ENCODE results near the gene CMIP. TPM values are rescaled to one million over a fixed set of nuclear protein-coding genes. Genes with fewer than 3 reads are reported as not detected.

CMIP gene
- polyA plus RNA-seq, 1 donor from 2014 or later: 15.1 TPM

GRCh38 chr16:81744385-81744784 lies 299.8 kb downstream of the CMIP start:
- H4K20me1 ChIP-seq (ENCODE audit: insufficient read depth): no peaks in the 10 kb centered on the region
- H3K4me2 ChIP-seq (ENCODE audit: low read length): no peak overlapping the region

GRCh38 chr16:81744911-81745310 lies 300.3 kb downstream of the CMIP start:
- H3K4me2 ChIP-seq (ENCODE audit: low read length): no peak overlapping the region
- no peaks in the 10 kb centered on the region for H3F3A ChIP-seq (ENCODE audit: insufficient read depth, low read length, poor library complexity, severe bottlenecking)
- no peak overlapping the region for H2AFZ ChIP-seq (ENCODE audit: low read depth, low read length)
- no peaks in the 10 kb centered on the region for H3K79me2 ChIP-seq (replicated peaks; ENCODE audit: insufficient read depth, low read length)
- no peaks in the 10 kb centered on the region for H3K9me2 ChIP-seq (ENCODE audit: insufficient read depth, low read length)
- H3K27ac ChIP-seq (ENCODE audit: low read length): no peak overlapping the region
- no peak overlapping the region for H3K9ac ChIP-seq (ENCODE audit: low read length)
- H3K9me3 ChIP-seq (ENCODE audit: low read length): no peaks in the 10 kb centered on the region
- no peak for TF ChIP-seq POLR2AphosphoS5 (IDR thresholded peaks at IDR 0.05)
- TF ChIP-seq MXI1 (conservative IDR thresholded peaks at IDR 0.05; ENCODE audit: poor library complexity, severe bottlenecking): no peak
- TF ChIP-seq EZH2 (IDR thresholded peaks at IDR 0.05; ENCODE audit: borderline replicate concordance, insufficient read depth, low read length, poor library complexity, severe bottlenecking): no peak
- TF ChIP-seq SMC3 (conservative IDR thresholded peaks at IDR 0.05; ENCODE audit: poor library complexity): no peak
- TF ChIP-seq CTCF (IDR thresholded peaks at IDR 0.05; ENCODE audit: poor library complexity, severe bottlenecking): no peak
- TF ChIP-seq, protein P1, sequence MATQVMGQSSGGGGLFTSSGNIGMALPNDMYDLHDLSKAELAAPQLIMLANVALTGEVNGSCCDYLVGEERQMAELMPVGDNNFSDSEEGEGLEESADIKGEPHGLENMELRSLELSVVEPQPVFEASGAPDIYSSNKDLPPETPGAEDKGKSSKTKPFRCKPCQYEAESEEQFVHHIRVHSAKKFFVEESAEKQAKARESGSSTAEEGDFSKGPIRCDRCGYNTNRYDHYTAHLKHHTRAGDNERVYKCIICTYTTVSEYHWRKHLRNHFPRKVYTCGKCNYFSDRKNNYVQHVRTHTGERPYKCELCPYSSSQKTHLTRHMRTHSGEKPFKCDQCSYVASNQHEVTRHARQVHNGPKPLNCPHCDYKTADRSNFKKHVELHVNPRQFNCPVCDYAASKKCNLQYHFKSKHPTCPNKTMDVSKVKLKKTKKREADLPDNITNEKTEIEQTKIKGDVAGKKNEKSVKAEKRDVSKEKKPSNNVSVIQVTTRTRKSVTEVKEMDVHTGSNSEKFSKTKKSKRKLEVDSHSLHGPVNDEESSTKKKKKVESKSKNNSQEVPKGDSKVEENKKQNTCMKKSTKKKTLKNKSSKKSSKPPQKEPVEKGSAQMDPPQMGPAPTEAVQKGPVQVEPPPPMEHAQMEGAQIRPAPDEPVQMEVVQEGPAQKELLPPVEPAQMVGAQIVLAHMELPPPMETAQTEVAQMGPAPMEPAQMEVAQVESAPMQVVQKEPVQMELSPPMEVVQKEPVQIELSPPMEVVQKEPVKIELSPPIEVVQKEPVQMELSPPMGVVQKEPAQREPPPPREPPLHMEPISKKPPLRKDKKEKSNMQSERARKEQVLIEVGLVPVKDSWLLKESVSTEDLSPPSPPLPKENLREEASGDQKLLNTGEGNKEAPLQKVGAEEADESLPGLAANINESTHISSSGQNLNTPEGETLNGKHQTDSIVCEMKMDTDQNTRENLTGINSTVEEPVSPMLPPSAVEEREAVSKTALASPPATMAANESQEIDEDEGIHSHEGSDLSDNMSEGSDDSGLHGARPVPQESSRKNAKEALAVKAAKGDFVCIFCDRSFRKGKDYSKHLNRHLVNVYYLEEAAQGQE (IDR thresholded peaks at IDR 0.05; ENCODE audit: borderline replicate concordance): no peak
- TF ChIP-seq RAD21 (conservative IDR thresholded peaks at IDR 0.05): no peak
- no peak for TF ChIP-seq EP300 (conservative IDR thresholded peaks at IDR 0.05; ENCODE audit: poor library complexity, severe bottlenecking)
- TF ChIP-seq TAF1 (IDR thresholded peaks at IDR 0.05; ENCODE audit: low read depth): no peak
- no peaks in the 10 kb centered on the region for H3K36me3 ChIP-seq (ENCODE audit: insufficient read depth, low read length)
- no peaks in the 10 kb centered on the region for H4K20me1 ChIP-seq (ENCODE audit: insufficient read depth)
- H3K27me3 ChIP-seq (ENCODE audit: insufficient read depth, low read depth, low read length): no peaks in the 10 kb centered on the region
- H3K4me3 ChIP-seq (ENCODE audit: low read length): no peak overlapping the region

More at GRCh38 chr16:81744385-81744784, 299.8 kb downstream of the CMIP start:
- Histone ChIP-seq H3K9ac (ENCODE audit: low read length) (no peak overlapping the region), H3K79me2 (replicated peaks; ENCODE audit: insufficient read depth, low read length) (no peaks in the 10 kb centered on the region), H3K9me3 (ENCODE audit: low read length) (no peaks in the 10 kb centered on the region), H3K27ac (ENCODE audit: low read length) (no peak overlapping the region), H3K9me2 (ENCODE audit: insufficient read depth, low read length) (no peaks in the 10 kb centered on the region), H3K36me3 (ENCODE audit: insufficient read depth, low read length) (no peaks in the 10 kb centered on the region), H3K27me3 (ENCODE audit: insufficient read depth, low read depth, low read length) (no peaks in the 10 kb centered on the region), H3K4me3 (ENCODE audit: low read length) (no peak overlapping the region), H3F3A (ENCODE audit: insufficient read depth, low read length, poor library complexity, severe bottlenecking) (no peaks in the 10 kb centered on the region), H2AFZ (ENCODE audit: low read depth, low read length) (no peak overlapping the region)
- TF ChIP-seq TAF1 (IDR thresholded peaks at IDR 0.05; ENCODE audit: low read depth): no peak
- no peak for TF ChIP-seq CTCF (IDR thresholded peaks at IDR 0.05; ENCODE audit: poor library complexity, severe bottlenecking)
- no peak for TF ChIP-seq EZH2 (IDR thresholded peaks at IDR 0.05; ENCODE audit: borderline replicate concordance, insufficient read depth, low read length, poor library complexity, severe bottlenecking)
- TF ChIP-seq EP300 (conservative IDR thresholded peaks at IDR 0.05; ENCODE audit: poor library complexity, severe bottlenecking): no peak
- TF ChIP-seq SMC3 (conservative IDR thresholded peaks at IDR 0.05; ENCODE audit: poor library complexity): no peak
- TF ChIP-seq POLR2AphosphoS5 (IDR thresholded peaks at IDR 0.05): no peak
- TF ChIP-seq, protein P1 (IDR thresholded peaks at IDR 0.05; ENCODE audit: borderline replicate concordance): no peak
- no peak for TF ChIP-seq MXI1 (conservative IDR thresholded peaks at IDR 0.05; ENCODE audit: poor library complexity, severe bottlenecking)
- no peak for TF ChIP-seq RAD21 (conservative IDR thresholded peaks at IDR 0.05)
